H1 (cell line): ENCODE data around the gene MBD3L3. TPM values are rescaled to one million over a fixed set of nuclear protein-coding genes. Genes with fewer than 3 reads are reported as not detected.
"Not testable (repeated sequence)": the region's sequence is repeated elsewhere in the genome, so short reads cannot be mapped to it uniquely, and the experiment has no call there.

ENCODE experiments used
- CTCF ChIA-PET: fragments of 300-600 bp; sonication (Branson Sonifier 250); formaldehyde crosslinking; loops from one replicate; lab custom pipeline; 2021; ENCODE audit not compliant: partially characterized antibody; lab: Charles Lee
- POLR2A ChIA-PET: fragments of 300-600 bp; sonication (Branson Sonifier 250); formaldehyde crosslinking; loops from one replicate; lab custom pipeline; 2021; ENCODE audit warnings: inconsistent platforms; ENCODE audit not compliant: partially characterized antibody; lab: Charles Lee
- DNase-seq, 2 experiments: peaks; one replicate each; pipeline versions ENCODE4 v3.0.0 to v3.0.0-alpha.2; 2010 to 2022; ENCODE audit warnings: low spot score in 2 of 2, low read depth in 1 of 2, mixed read lengths in 1 of 2
- FAIRE-seq: peaks from 2 replicates; lab custom pipeline; 2011; peaks lifted over from hg19 to GRCh38; lab: Jason Lieb, UNC
- H2AFZ ChIP-seq: 2 replicates; pipeline ENCODE4 v1.8.1; 2012; ENCODE audit warnings: low read length, inconsistent platforms
- H2AK5ac ChIP-seq: 2 replicates; pipeline ENCODE4 v1.6.1; 2013; ENCODE audit warnings: low read depth, low read length
- H2BK120ac ChIP-seq: replicated peaks from 2 replicates; pipeline ENCODE3; 2013; ENCODE audit warnings: low read depth, low read length, inconsistent platforms
- H2BK12ac ChIP-seq: 2 replicates; pipeline ENCODE4 v1.6.1; 2013; ENCODE audit warnings: low read depth, low read length
- H2BK15ac ChIP-seq: 2 replicates; pipeline ENCODE4 v1.6.1; 2013; ENCODE audit warnings: low read length
- H2BK20ac ChIP-seq: 2 replicates; pipeline ENCODE4 v1.6.1; 2013; ENCODE audit warnings: low read length
- H2BK5ac ChIP-seq: 2 replicates; pipeline ENCODE4 v1.6.1; 2013; ENCODE audit warnings: low read depth, low read length
- H3K14ac ChIP-seq: 2 replicates; pipeline ENCODE4 v1.6.1; 2013; ENCODE audit warnings: inconsistent platforms; ENCODE audit not compliant: insufficient read length
- H3K18ac ChIP-seq: 2 replicates; pipeline ENCODE4 v1.6.1; 2013; ENCODE audit warnings: low read length; ENCODE audit errors: extremely low read depth
- H3K23ac ChIP-seq: 2 replicates; pipeline ENCODE4 v1.6.1; 2013; ENCODE audit warnings: inconsistent platforms; ENCODE audit not compliant: insufficient read length
- H3K23me2 ChIP-seq: 2 replicates; pipeline ENCODE4 v1.6.1; 2013; ENCODE audit warnings: low read depth, low read length
- H3K27ac ChIP-seq: 2 replicates; pipeline ENCODE4 v1.6.1; 2011; ENCODE audit warnings: low read depth, low read length, inconsistent platforms
- H3K27me3 ChIP-seq, 4 experiments: replicated peaks in 1 of 4; 1 replicate in 1 of 4; 2 replicates in 3 of 4; pipeline versions ENCODE4 v1.6.1 to v1.8.1; 2011 to 2013; ENCODE audit warnings: low read length in 3 of 4, mild to moderate bottlenecking in 3 of 4, inconsistent platforms in 2 of 4, mixed read lengths in 2 of 4, moderate library complexity in 1 of 4; ENCODE audit not compliant: control insufficient read depth in 3 of 4, insufficient read depth in 3 of 4; ENCODE audit errors: extremely low read depth in 1 of 4
- H3K36me3 ChIP-seq, 4 experiments: 2 replicates each; pipeline versions ENCODE4 v1.6.1 to v1.8.1; 2011 to 2013; ENCODE audit warnings: mild to moderate bottlenecking in 4 of 4, low read length in 3 of 4, moderate library complexity in 2 of 4, control low read depth in 1 of 4, inconsistent platforms in 1 of 4; ENCODE audit not compliant: insufficient read depth in 4 of 4, control insufficient read depth in 2 of 4
- H3K4ac ChIP-seq: replicated peaks from 2 replicates; pipeline ENCODE3; 2013; ENCODE audit warnings: low read length, low read depth, mixed read lengths, inconsistent platforms; ENCODE audit not compliant: insufficient read length
- H3K4me1 ChIP-seq, 4 experiments: replicated peaks in 1 of 4; 1 replicate in 1 of 4; 2 replicates in 3 of 4; pipeline versions ENCODE4 v1.6.1 to v1.8.1; 2011 to 2013; ENCODE audit warnings: low read length in 3 of 4, inconsistent platforms in 2 of 4, mixed read lengths in 1 of 4; ENCODE audit not compliant: insufficient read depth in 4 of 4, control insufficient read depth in 3 of 4
- H3K4me2 ChIP-seq, 2 experiments: 2 replicates each; pipeline versions ENCODE4 v1.6.1 to v1.8.1; 2011 to 2013; ENCODE audit warnings: low read depth in 2 of 2, low read length in 2 of 2, control low read depth in 1 of 2, inconsistent platforms in 1 of 2, mild to moderate bottlenecking in 1 of 2; ENCODE audit not compliant: insufficient read depth in 1 of 2
- H3K4me3 ChIP-seq, 4 experiments: fragments of 200-600, 300-600 bp in 1 of 4; sonication (generic), shearing (Covaris generic), sonication (Bioruptor Twin) in 1 of 4; 2 replicates each; pipeline versions ENCODE4 v1.5.1 to v1.8.1; 2011 to 2016; ENCODE audit warnings: low read length in 4 of 4, low read depth in 3 of 4, control low read depth in 2 of 4, inconsistent platforms in 2 of 4, mild to moderate bottlenecking in 2 of 4, mixed read lengths in 1 of 4, moderate library complexity in 1 of 4; ENCODE audit not compliant: insufficient read depth in 2 of 4; ENCODE audit errors: extremely low read depth in 1 of 4
- H3K56ac ChIP-seq: replicated peaks from 2 replicates; pipeline ENCODE3; 2013; ENCODE audit warnings: low read depth, mild to moderate bottlenecking, mixed read lengths, low read length, inconsistent platforms; ENCODE audit not compliant: insufficient read length
- H3K79me1 ChIP-seq: 2 replicates; pipeline ENCODE4 v1.6.1; 2013; ENCODE audit warnings: low read depth, low read length, control low read depth
- H3K79me2 ChIP-seq, 2 experiments: 2 replicates each; pipeline versions ENCODE4 v1.6.1 to v1.8.1; 2012 to 2013; ENCODE audit warnings: low read length in 2 of 2, mild to moderate bottlenecking in 2 of 2, inconsistent platforms in 1 of 2; ENCODE audit not compliant: insufficient read depth in 2 of 2, control insufficient read depth in 1 of 2
- H3K9ac ChIP-seq, 4 experiments: replicated peaks in 1 of 4; 1 replicate in 1 of 4; 2 replicates in 3 of 4; pipeline versions ENCODE4 v1.6.1 to v1.8.1; 2011 to 2013; ENCODE audit warnings: low read depth in 3 of 4, low read length in 3 of 4, control low read depth in 2 of 4, mild to moderate bottlenecking in 2 of 4, moderate library complexity in 2 of 4, inconsistent platforms in 1 of 4; ENCODE audit errors: extremely low read depth in 1 of 4
- H3K9me3 ChIP-seq, 2 experiments: 2 replicates each; pipeline versions ENCODE4 v1.6.1 to v1.8.1; 2012 to 2013; ENCODE audit warnings: mild to moderate bottlenecking in 2 of 2, moderate library complexity in 2 of 2, control low read depth in 1 of 2, inconsistent platforms in 1 of 2, low read depth in 1 of 2, low read length in 1 of 2, mixed read lengths in 1 of 2; ENCODE audit not compliant: insufficient read depth in 2 of 2
- H4K20me1 ChIP-seq, 2 experiments: replicated peaks in 1 of 2; 2 replicates each; pipeline versions ENCODE3 to v1.8.1; 2011 to 2013; ENCODE audit warnings: inconsistent platforms in 2 of 2, low read length in 2 of 2, mild to moderate bottlenecking in 1 of 2; ENCODE audit not compliant: insufficient read depth in 2 of 2, control insufficient read depth in 1 of 2
- H4K5ac ChIP-seq: 2 replicates; pipeline ENCODE4 v1.6.1; 2013; ENCODE audit warnings: low read length, low read depth, mixed read lengths, inconsistent platforms; ENCODE audit not compliant: insufficient read length
- H4K8ac ChIP-seq: 2 replicates; pipeline ENCODE4 v1.8.0; 2013; ENCODE audit warnings: mild to moderate bottlenecking, moderate library complexity, low read length, inconsistent platforms; ENCODE audit not compliant: insufficient read depth; ENCODE audit errors: extremely low read depth
- H4K91ac ChIP-seq: replicated peaks from 2 replicates; pipeline ENCODE3; 2013; ENCODE audit warnings: low read length, mixed read lengths, inconsistent platforms; ENCODE audit not compliant: insufficient read length
- WGBS, 2 experiments: shearing (Covaris generic) in 1 of 2; methylation state at CpG; one replicate each; pipeline versions ENCODE4 v1.1.6 to v1.1.7; 2013 to 2015; ENCODE audit warnings: low lambda C conversion rate in 2 of 2, mixed read lengths in 2 of 2, inconsistent platforms in 1 of 2, low coverage in 1 of 2, missing lambda C conversion rate in 1 of 2; ENCODE audit not compliant: insufficient replicate concordance in 2 of 2, insufficient coverage in 1 of 2, insufficient read length in 1 of 2; ENCODE audit errors: extremely low coverage in 1 of 2, missing lambda C conversion rate in 1 of 2; 5-methylcytosine and 5-hydroxymethylcytosine counted together
- polyA plus RNA-seq, 7 experiments: library from polyadenylated mRNA; depleted of rRNA in 3 of 7; stranded (reverse) in 5 of 7; unstranded in 2 of 7; fragments of >200 nt in 5 of 7; fragments of 200-250 nt in 2 of 7; gene quantifications; 1 replicate in 5 of 7; 2 replicates in 1 of 7; 4 replicates in 1 of 7; pipeline versions ENCODE4 v1.2.1 to v1.2.3, GENCODE V29; 2011 to 2013; ENCODE audit warnings: missing spikeins in 2 of 7, mixed read lengths in 2 of 7
- total RNA-seq: library from RNA; stranded (reverse); fragmentation: NEBNext Ultra II Directional; extraction: Animal tissue kit (Norgen Biotek cat#: 25700); gene quantifications from 2 replicates; pipeline ENCODE4 v1.2.1, GENCODE V29; 2021

Gene MBD3L3
- total and polyA plus RNA-seq, 2 of the 8 experiments (the other 6 are each of a cell fraction or from before 2014, with no cell fraction given), result not detected

DNA sequence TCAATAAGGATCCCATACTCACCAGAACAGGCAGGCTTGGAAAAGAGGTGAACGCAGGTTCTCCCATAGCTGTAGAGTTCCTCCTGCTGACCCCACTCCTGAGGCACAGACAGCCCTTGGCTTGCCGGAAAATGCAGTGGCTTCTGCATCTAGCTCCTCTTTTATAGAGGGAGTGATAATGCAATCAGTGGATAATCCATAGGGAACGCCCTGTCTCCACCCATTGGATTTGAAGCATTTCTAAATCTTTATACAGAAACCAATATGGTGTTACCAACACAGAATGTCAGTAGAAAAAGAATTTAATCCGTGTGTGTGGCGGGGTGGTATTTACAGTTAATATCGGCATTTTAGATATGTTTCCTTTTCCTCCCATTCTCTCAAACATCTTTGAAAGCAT lies 37.1 kb downstream of the MBD3L3 start, which contains the start of gene MBD3L2B:
Gene MBD3L2B (minus strand): TSS at position 101 of the 400 bp plus-strand sequence. CDS start 34 bp downstream, at position 67.
- not testable (repeated sequence) for FAIRE-seq, H4K91ac ChIP-seq

More for the DNA sequence above, 37.1 kb downstream of the MBD3L3 start, which contains the start of gene MBD3L2B:
- H3K56ac ChIP-seq, H3K27ac ChIP-seq, H2BK5ac ChIP-seq, H4K20me1 ChIP-seq, H3K27me3 ChIP-seq, H4K8ac ChIP-seq, H3K79me1 ChIP-seq, H2BK12ac ChIP-seq, H3K23me2 ChIP-seq, H3K14ac ChIP-seq, H2AK5ac ChIP-seq, POLR2A ChIA-PET, H3K4ac ChIP-seq, H2AFZ ChIP-seq, H2BK20ac ChIP-seq, H3K79me2 ChIP-seq, H4K5ac ChIP-seq, CTCF ChIA-PET, H2BK15ac ChIP-seq, H3K36me3 ChIP-seq, H3K4me1 ChIP-seq, H3K23ac ChIP-seq, H3K9ac ChIP-seq, H3K4me2 ChIP-seq, H3K4me3 ChIP-seq, H3K18ac ChIP-seq, DNase-seq, H2BK120ac ChIP-seq: not testable (repeated sequence)
- peaks cover 7 to 21% of the 10 kb centered on the region in 2 experiments; a peak in 2 of 4 replicates for H3K9me3 ChIP-seq
- WGBS, 2 experiments, result no CpG with 5 or more reads among the region's 6 CpGs
